Thoracic aorta endothelial cell (primary cell): ENCODE data around the gene CPVL. TPM values are rescaled to one million over a fixed set of nuclear protein-coding genes. Genes with fewer than 3 reads are reported as not detected.

Experiments used
- total RNA-seq: library from RNA; depleted of rRNA; stranded (reverse); fragments of >200 nt; gene quantifications from 2 replicates; pipeline ENCODE4 v1.2.3, GENCODE V29; 2012

The CPVL gene
- not detected in 2 replicates for total RNA-seq

DNA sequence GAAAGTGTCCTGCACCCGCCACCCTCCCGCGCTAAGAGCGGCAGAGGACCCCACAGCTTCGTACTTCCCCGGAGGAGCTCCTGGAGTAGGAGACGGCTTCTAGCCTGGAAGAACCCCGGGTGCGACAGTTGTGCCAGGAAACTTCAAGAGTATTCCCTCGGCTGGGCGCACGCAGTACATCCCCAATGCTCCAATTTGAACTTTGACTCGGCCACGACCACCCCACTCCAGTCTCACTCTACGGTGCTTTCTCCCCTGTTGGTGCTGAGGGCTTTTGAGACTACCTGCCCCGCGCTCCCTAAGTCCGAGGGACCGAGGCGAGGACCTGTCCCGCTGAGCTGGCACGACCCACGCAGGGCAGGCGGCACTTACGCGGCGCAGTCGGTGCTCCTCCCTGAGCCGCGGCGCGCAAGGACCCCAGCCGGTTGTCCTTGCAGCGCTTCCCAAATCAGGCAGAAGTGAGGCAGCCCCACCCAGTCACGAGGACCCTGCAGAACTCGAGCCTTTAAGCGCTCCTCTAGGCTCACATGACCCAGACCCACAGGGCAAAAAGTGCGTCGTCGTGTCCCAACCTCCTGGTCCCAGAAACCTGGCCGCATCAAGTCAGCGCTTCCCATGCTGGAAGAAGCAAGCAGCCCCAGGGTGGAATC lies at the start of gene CPVL:
Gene CPVL (minus strand): TSS at position 481 of the 650 bp plus-strand sequence. CDS start 25,476 bp downstream, outside the sequence.

DNA sequence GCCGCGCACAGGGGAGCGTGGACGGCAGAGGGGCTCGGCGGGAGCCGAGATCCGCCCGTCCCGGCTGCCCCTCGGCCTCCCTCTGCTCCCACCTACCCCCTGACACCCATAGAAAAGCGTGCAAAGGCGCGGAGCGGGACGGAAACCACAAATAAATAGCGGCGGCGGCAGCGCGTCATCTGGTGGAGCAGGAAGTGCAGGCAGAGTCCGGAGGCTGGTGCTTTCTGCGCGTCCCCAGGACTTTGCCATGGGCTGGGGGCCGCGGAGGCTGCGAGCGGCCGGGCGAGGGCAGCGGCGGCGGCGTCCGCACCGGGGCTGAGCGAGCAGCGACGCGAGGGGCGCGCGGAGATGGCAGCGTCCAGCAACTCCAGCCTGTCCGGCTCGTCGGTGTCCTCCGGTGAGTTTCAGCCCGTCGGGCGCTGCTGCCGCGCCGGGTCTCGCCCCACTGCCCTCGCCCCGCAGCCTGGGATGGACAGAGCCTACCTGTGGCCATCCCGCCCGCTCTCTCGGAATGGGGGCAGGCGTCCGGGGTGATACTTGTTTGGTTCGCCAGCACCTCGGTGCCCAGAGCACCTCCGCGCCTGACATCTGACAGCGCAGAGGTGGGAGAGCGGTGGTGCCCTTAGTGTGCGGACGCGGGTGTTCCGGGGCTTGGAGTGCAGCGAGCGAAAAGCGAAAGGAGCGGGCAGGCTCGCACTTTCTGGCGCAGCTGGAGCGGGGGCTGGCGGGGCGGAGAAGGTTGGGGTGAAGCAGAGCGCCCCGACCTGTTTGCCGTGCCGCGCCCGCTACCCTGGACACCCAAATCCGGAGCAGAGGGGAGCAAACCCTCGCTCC lies 48.5 kb upstream of the CPVL start, which contains the start of gene CHN2:
Gene CHN2 (plus strand): TSS at position 182 of the 834 bp plus-strand sequence.

DNA sequence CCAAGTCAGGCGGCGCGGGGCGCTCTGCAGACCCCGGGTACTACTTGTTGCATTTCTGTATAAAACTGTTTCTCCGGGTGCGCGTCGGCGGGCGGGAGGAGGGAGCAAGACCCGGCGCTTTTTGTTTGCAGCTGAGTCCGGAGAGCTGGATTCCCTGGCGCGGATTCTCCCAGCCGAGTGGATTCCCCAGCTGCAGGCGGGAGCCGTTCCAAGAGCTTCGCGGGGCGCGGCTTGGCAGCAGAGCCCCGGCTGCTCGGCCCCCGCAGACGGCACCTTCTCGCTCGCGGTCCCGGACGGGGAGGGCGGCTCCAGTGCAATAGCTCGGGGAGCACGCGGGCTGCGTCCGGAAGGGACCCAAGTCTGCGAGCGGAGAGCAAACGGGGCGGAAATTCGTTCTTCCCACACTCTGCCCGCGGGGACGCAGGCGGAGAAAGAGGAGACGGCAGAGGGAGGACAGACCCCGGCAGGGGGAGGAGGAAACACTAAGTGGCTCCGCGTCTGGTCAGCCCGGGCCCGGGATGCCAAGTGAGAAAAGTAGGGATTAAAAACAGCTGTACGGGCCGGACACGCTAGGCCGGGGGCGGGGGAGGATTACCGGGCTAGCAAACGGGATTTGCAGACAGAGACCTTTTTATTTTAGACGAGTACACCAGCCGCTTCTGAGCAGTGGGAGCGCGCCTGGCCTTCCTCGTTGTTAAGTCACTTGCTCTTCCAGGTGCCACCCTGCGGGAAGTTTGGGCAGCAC lies 187.9 kb downstream of the CPVL start, which contains the start of gene TRIL:
Gene TRIL (minus strand): TSS at position 96 of the 745 bp plus-strand sequence. CDS start 284 bp downstream, outside the sequence.

Other genes starting within 250 kb of the CPVL start
- under 0.01 and 0.40 TPM in 2 replicates for gene TRIL, start 188.2 kb downstream of the CPVL start, total RNA-seq
- gene CHN2, start 48.2 kb upstream of the CPVL start, total RNA-seq = 0.53 TPM in 1 of 2 replicates, not detected in the other